Measurements from ENCODE around the gene ALCAM.

Gene ALCAM

DNA sequence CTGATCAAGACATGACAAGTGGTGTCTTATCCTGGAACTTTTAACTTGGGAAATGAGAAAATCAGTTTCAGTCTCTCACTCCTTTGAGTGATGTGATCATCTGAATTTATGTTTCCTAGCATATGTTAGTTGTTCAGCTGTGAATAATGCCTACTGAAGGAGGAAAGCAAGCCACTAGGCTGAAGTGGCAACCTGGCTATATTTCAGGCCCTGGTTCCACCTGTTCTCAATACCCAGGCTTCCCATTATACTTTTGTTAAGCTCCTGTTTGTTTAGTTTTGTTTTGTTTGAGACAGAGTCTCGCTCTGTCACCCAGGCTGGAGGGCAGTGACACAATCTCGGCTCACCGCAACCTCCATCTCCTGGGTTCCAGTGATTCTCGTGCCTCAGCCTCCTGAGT is 243.8 kb downstream of the ALCAM start:
- no peak for DNase-seq (ENCODE audit: low spot score)
- TF ChIP-seq, protein P1, sequence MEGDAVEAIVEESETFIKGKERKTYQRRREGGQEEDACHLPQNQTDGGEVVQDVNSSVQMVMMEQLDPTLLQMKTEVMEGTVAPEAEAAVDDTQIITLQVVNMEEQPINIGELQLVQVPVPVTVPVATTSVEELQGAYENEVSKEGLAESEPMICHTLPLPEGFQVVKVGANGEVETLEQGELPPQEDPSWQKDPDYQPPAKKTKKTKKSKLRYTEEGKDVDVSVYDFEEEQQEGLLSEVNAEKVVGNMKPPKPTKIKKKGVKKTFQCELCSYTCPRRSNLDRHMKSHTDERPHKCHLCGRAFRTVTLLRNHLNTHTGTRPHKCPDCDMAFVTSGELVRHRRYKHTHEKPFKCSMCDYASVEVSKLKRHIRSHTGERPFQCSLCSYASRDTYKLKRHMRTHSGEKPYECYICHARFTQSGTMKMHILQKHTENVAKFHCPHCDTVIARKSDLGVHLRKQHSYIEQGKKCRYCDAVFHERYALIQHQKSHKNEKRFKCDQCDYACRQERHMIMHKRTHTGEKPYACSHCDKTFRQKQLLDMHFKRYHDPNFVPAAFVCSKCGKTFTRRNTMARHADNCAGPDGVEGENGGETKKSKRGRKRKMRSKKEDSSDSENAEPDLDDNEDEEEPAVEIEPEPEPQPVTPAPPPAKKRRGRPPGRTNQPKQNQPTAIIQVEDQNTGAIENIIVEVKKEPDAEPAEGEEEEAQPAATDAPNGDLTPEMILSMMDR (IDR thresholded peaks at IDR 0.05; ENCODE audit: extremely low read depth, missing control alignments), result no peak

DNA sequence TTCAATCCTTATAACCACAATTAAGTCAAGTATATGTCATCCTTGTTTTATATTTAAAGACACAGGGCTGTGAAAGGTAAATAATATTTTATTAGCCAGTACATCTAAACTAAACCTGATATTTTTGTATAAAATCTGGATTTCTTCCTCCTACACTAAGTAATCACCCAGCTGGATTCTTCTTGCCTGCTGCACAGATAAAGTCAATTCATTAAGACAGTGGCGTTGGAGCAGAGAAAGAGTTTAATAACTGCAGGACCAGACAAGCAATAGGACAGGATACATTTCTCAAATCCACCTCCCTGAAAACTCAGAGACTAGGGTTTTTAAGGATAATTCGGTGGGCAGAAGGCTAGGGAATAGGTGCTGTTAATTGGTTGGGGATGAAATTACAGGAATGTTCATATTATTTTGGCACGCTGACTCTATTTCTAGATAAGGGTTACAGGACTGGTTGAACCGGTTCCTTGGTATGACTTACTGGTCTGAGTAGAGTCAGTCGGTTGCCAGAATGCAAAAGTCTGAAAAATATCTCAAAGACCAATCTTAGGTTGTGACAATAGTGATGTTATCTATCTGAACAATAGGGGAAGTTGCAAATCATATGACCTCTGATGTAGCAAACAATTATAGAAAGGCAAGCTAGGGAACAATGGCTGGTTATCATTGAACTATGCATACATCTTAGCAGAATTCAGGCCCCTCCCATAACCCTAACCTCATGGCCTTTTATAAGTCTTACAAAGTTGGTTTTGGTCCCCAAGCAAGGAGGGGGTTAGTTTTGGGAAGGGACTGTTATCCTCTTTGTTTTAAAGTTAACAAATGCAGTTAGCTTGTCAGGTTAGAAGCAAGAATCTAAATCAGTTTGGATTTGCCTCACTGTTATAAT is 244.8 kb downstream of the ALCAM start:
- DNase-seq (ENCODE audit: low spot score), result no peak
- TF ChIP-seq, protein P1 (IDR thresholded peaks at IDR 0.05; ENCODE audit: extremely low read depth, missing control alignments), result no peak

DNA sequence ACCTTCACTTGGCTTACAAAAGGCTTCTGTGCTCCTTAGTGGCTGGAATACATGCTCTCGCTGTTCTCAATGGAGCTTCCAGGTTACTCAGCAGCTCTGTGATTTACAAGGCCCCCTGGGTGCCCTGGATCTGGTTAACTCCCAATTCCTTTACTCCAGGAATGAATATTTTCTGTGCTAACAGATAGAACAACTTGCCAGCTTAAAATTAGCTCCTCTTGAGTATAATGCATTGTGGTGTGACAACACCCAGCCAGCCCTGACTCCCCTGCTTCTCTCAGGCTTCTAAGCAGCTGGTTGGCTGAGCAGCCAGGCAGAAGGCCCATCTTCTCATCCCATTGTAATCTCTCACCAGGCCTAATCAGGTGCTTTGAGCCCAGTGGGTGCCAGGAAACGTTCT is 246.4 kb downstream of the ALCAM start:
- TF ChIP-seq, protein P1 (IDR thresholded peaks at IDR 0.05; ENCODE audit: extremely low read depth, missing control alignments), result no peak
- no peak for DNase-seq (ENCODE audit: low spot score)

DNA sequence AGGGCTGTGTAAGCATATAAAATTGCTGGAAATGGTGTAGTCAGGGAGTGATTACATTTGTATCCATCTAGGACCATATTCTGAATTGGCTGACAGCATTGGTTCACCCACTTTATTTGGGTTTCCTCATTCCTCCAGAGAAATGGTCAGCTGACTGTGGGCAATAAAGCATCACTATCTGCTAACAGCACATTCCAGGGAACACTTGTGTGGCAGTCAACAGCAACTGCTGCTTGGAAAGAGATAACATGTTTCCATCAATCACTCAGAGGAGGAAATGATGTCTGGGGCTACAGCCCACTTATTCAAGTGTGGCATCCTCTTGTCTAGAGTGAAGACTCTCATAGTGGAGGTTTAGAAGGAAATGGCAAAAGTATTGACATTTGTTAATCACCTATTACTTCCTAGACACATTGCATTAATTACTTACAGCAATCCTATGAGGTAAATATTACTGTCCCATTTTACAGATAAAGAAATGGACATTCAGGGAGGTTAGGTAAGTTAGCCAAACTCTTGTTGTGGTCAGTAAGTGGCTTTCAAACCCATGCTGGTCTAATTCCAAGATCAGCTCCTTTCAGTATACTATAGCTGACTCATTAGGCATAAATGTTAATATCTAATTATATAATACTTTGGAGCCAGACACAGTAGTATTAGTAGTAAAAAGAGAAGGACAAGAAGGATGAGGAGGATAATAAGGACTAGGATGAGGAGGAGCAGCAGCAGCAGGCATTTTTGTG is 247.8 kb downstream of the ALCAM start:
- TF ChIP-seq, protein P1 (IDR thresholded peaks at IDR 0.05; ENCODE audit: extremely low read depth, missing control alignments), result no peak
- no peak for DNase-seq (ENCODE audit: low spot score)

DNA sequence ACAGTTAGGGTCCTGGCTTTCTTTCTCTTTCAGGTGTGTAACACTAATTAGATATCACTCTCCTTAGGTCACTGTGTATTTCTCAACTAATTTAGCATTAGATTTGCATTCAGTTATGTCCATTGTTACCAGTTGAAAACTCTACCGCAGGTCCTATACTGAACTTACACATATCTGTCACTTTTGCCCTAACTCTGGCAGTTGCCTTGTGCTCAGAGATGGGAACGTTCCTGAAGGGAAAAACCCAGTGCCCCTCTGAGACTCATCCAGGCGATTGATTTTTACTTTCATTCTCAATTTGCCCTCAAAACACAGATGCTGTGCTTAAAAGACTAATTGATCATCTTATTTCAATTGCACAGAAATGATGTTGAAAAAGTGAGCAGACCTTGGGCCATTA is 249.1 kb downstream of the ALCAM start:
- DNase-seq (ENCODE audit: low spot score), result no peak
- TF ChIP-seq, protein P1 (IDR thresholded peaks at IDR 0.05; ENCODE audit: extremely low read depth, missing control alignments), result no peak

DNA sequence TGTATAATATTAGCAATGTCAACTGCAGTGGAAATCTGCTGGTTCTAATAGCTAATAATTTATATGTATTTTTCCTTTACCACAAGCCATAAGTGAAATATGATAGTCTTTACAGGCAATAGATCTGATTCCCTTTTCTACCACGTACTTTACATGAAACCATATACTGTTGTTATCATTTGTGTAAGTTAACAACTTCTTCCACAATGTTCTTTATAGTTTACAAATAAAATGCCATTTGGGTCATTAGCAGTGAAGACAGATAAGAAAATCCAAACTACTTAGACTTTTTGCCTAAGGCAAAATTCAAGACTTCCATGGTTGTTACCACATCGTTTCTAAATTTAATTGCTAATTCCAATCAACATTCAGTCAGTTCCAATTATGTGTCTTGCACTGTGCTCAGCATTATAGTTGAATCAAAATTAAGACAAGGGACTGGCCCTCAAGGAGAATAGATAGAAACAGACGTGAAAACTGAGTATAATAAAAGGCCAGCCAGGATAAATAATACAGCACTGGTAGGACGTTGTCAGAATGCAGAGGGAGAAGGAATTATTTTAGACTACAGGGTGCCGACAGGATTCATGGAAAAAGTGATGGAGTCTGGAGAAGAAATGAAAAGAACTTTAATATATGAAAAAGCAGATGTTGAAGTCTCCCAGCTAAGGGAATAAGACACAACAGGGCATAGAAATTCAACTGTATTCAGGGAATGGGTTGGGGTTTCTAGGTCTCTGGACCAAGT is 249.8 kb downstream of the ALCAM start:
- TF ChIP-seq, protein P1 (IDR thresholded peaks at IDR 0.05; ENCODE audit: extremely low read depth, missing control alignments), result no peak
- DNase-seq (ENCODE audit: low spot score), result no peak

All from GM20000 (cell line).